ENCODE measurements around the gene TRPM3. TPM values are rescaled to one million over a fixed set of nuclear protein-coding genes. Genes with fewer than 3 reads are reported as not detected.

TRPM3 gene
- total and polyA plus RNA-seq, 9 of the 15 experiments (the other 6 are each of a cell fraction or from before 2014, with no cell fraction given) = 0.04 TPM; not detected in 8

GRCh38 chr9:70868041-70868440, 253.4 kb downstream of the TRPM3 start:
- H2AFZ ChIP-seq (ENCODE audit: low read depth, low read length) = no peak overlapping the region
- H3K9me1 ChIP-seq (ENCODE audit: control insufficient read depth, insufficient read depth, low read length) = no peaks in the 10 kb centered on the region
- H3K9ac ChIP-seq (ENCODE audit: insufficient read depth in 1 of 2, low read depth in 2 of 2, low read length in 2 of 2) = no peak overlapping the region
- H3K79me2 ChIP-seq (ENCODE audit: control insufficient read depth, insufficient read depth, low read length) = no peaks in the 10 kb centered on the region
- no peaks in the 10 kb centered on the region for H3K4me1 ChIP-seq (replicated peaks in 1 of 2; ENCODE audit: control insufficient read depth in 2 of 2, insufficient read depth in 2 of 2, low read length in 2 of 2)
- ATAC-seq (no peak), DNase-seq (ENCODE audit: extremely low read depth in 1 of 4, low spot score in 3 of 4) (no peak), FAIRE-seq (no peak)
- BruUV-seq (replicated peaks) = no TSS peak
- intact Hi-C loops (cut with micrococcal nuclease) (no loop called here), in situ Hi-C loops (cut with MboI) (no loop called here)
- no peaks in the 10 kb centered on the region; the same call in 1 of the 2 replicates for H4K20me1 ChIP-seq (replicated peaks; ENCODE audit: control insufficient read depth, insufficient read depth, low read length)
- H3K27me3 ChIP-seq (ENCODE audit: control insufficient read depth in 2 of 2, insufficient read depth in 2 of 2, low read length in 2 of 2) = no peaks in the 10 kb centered on the region
- no peak overlapping the region for H3K4me2 ChIP-seq (ENCODE audit: insufficient read depth, low read length)
- no peak overlapping the region for H3K4me3 ChIP-seq
- H3K27ac ChIP-seq (ENCODE audit: extremely low read depth, low read depth, low read length) = no peak overlapping the region
- CTCF ChIA-PET (ENCODE audit: low intra/inter-chr PET ratio) = no interaction called here
- H3K36me3 ChIP-seq (ENCODE audit: control insufficient read depth, insufficient read depth, low read length) = no peaks in the 10 kb centered on the region
- POLR2A ChIA-PET = no interaction called here
- WGBS (ENCODE audit: insufficient coverage, low coverage, missing lambda C conversion rate) = 7% methylated on average over 1 of the region's 1 CpG
- TF ChIP-seq ID3 (CRISPR knock-in tag; IDR thresholded peaks at IDR 0.05) (no peak), ID3 (tag; IDR thresholded peaks at IDR 0.05) (no peak), CEBPB (tag; IDR thresholded peaks at IDR 0.05) (no peak), NRF1 (conservative IDR thresholded peaks at IDR 0.05 in 1 of 2, IDR thresholded peaks at IDR 0.05 in 1 of 2) (no peak), SPI1 (IDR thresholded peaks at IDR 0.05; ENCODE audit: borderline replicate concordance, low read depth, low read length) (no peak), THRA (IDR thresholded peaks at IDR 0.05) (no peak), ZNF407 (IDR thresholded peaks at IDR 0.05; ENCODE audit: low read depth) (no peak), ZNF584 (CRISPR knock-in tag; IDR thresholded peaks at IDR 0.05; ENCODE audit: low read depth) (no peak), ZNF583 (CRISPR knock-in tag; IDR thresholded peaks at IDR 0.05) (no peak), KLF13 (tag; IDR thresholded peaks at IDR 0.05; ENCODE audit: borderline replicate concordance, low read depth) (no peak), SREBF1 (IDR thresholded peaks at IDR 0.05; ENCODE audit: borderline replicate concordance, low read depth, low read length) (no peak)
- no peaks in the 10 kb centered on the region for H3K9me3 ChIP-seq (replicated peaks; ENCODE audit: control insufficient read depth, insufficient read depth, low read depth, low read length)

Measured in K562 (cell line).